Activated CD8-positive, alpha-beta T cell treated with anti-CD3 and anti-CD28 coated beads for 36 hours (primary cell): Measurements from ENCODE around the gene TRERF1. TPM values are rescaled to one million over a fixed set of nuclear protein-coding genes. Genes with fewer than 3 reads are reported as not detected.

ENCODE experiments used
- ATAC-seq: fragments of 200-7000 bp; cut with Tn5 transposase; one replicate; pipeline ENCODE4 v1.10.0; 2021; ENCODE audit warnings: mild to moderate bottlenecking, moderate library complexity
- CTCF ChIA-PET: fragments of 350-600 bp; sonication (Branson Sonifier 250); formaldehyde crosslinking; loops from one replicate; lab custom pipeline; 2021; ENCODE audit warnings: antibody characterized with exemption; lab: Charles Lee
- POLR2A ChIA-PET: fragments of 350-600 bp; sonication (Branson Sonifier 250); formaldehyde crosslinking; loops from one replicate; lab custom pipeline; 2021; ENCODE audit warnings: antibody characterized with exemption; lab: Charles Lee
- DNase-seq: peaks from one replicate; pipeline ENCODE4 v3.0.0-alpha.2; 2020
- H3K27ac Mint-ChIP-seq: one replicate; pipeline ENCODE4 v1.8.0; 2021; ENCODE audit warnings: mild to moderate bottlenecking, mixed read lengths
- H3K27me3 Mint-ChIP-seq: one replicate; pipeline ENCODE4 v1.8.0; 2021; ENCODE audit warnings: mixed read lengths
- H3K36me3 Mint-ChIP-seq: one replicate; pipeline ENCODE4 v1.8.0; 2021; ENCODE audit warnings: low read depth, mixed read lengths
- H3K4me1 Mint-ChIP-seq: one replicate; pipeline ENCODE4 v1.8.0; 2021; ENCODE audit warnings: low read depth, mixed read lengths
- H3K4me3 Mint-ChIP-seq: one replicate; pipeline ENCODE4 v1.8.0; 2021; ENCODE audit warnings: mild to moderate bottlenecking, moderate library complexity, mixed read lengths
- H3K9me3 Mint-ChIP-seq: one replicate; pipeline ENCODE4 v1.8.0; 2021; ENCODE audit warnings: mixed read lengths
- CTCF ChIP-seq: fragments of 200-600 bp; IDR thresholded peaks from one replicate; pipeline ENCODE4 v1.8.0; 2022; ENCODE audit warnings: antibody characterized with exemption, mild to moderate bottlenecking
- intact Hi-C: fragments of 100-400 bp; cut with micrococcal nuclease; formaldehyde crosslinking; loops from one replicate; pipeline ENCODE4 v1.10.0; 2022
- total RNA-seq, 2 experiments: library from RNA; stranded (reverse); gene quantifications; one replicate each; pipeline ENCODE4 v1.2.3, GENCODE V29; 2021

Gene TRERF1
- total RNA-seq, 2 experiments from 2014 or later = 6.5 to 6.9 TPM

GRCh38 chr6:42361036-42361435 is 90.7 kb downstream of the TRERF1 start:
- intact Hi-C loops = no loop called here
- Mint-ChIP-seq H3K4me1 (peaks cover 34% of the 10 kb centered on the region), H3K27me3 (no peaks in the 10 kb centered on the region), H3K4me3 (no peak overlapping the region), H3K9me3 (no peaks in the 10 kb centered on the region), H3K27ac (no peak overlapping the region), H3K36me3 (peaks cover 6% of the 10 kb centered on the region)
- POLR2A ChIA-PET = interaction anchor here (1.2 to 1.3 kb wide), 2 partner anchors 10 to 72 kb away, joined by 3 read pairs; no protein-coding TSS in a partner anchor
- no peak for ATAC-seq
- CTCF ChIA-PET = interaction anchor here (1.0 to 1.5 kb wide), 2 partner anchors 17 to 150 kb away, joined by 3 read pairs; no protein-coding TSS in a partner anchor
- TF ChIP-seq CTCF = no peak
- no peak for DNase-seq

GRCh38 chr6:42359021-42359420 is 92.7 kb downstream of the TRERF1 start:
- Mint-ChIP-seq H3K27ac (no peak overlapping the region), H3K27me3 (no peaks in the 10 kb centered on the region), H3K4me3 (no peak overlapping the region), H3K4me1 (peaks cover 23% of the 10 kb centered on the region), H3K36me3 (peaks cover 7% of the 10 kb centered on the region), H3K9me3 (no peaks in the 10 kb centered on the region)
- DNase-seq = no peak
- ChIA-PET POLR2A (interaction anchor here (0.9 to 3.2 kb wide), 3 partner anchors 9 to 20 kb away, joined by 4 to 16 read pairs (median 4); no protein-coding TSS in a partner anchor), CTCF (interaction anchor here (0.9 to 2.5 kb wide), 2 partner anchors 8 to 173 kb away, joined by 3 to 6 read pairs; no protein-coding TSS in a partner anchor)
- no peak for TF ChIP-seq CTCF
- no peak for ATAC-seq
- intact Hi-C loops = no loop called here

GRCh38 chr6:42355416-42355815 is 96.3 kb downstream of the TRERF1 start:
- TF ChIP-seq CTCF = no peak
- ATAC-seq (no peak), DNase-seq (no peak)
- intact Hi-C loops = no loop called here
- Mint-ChIP-seq H3K9me3 (no peaks in the 10 kb centered on the region), H3K27me3 (no peaks in the 10 kb centered on the region), H3K27ac (no peak overlapping the region), H3K4me3 (no peak overlapping the region), H3K36me3 (peaks cover 5% of the 10 kb centered on the region), H3K4me1 (peaks cover 23% of the 10 kb centered on the region)
- ChIA-PET POLR2A (interaction anchor here (1.1 to 3.5 kb wide), 2 partner anchors 9 to 13 kb away, joined by 4 to 15 read pairs; no protein-coding TSS in a partner anchor), CTCF (interaction anchor here (1.1 to 2.4 kb wide), 3 partner anchors 14 to 192 kb away, joined by 3 to 7 read pairs (median 3); no protein-coding TSS in a partner anchor)

DNA sequence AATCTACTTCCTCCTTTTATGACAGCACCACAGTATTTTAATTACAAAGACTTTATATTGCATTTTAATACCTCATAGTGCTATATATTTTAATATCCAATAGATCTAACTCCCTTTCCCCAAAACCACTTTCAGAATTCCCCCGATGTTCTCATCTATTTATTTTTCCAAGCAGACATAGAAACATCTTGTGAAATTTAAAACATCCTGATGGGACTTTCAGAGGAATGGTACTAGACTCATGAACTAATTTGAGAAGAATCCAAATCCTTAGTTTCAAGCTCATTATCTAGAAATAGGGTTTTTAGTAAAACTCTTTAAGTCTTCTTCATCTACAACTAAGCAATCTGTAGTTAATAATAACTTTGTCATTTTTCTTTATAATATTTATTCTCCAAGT is 97.0 kb downstream of the TRERF1 start:
- ChIA-PET POLR2A (no interaction called here), CTCF (interaction anchor here (1.1 to 2.4 kb wide), 2 partner anchors 49 to 193 kb away, joined by 3 to 7 read pairs; no protein-coding TSS in a partner anchor)
- H3K9me3 Mint-ChIP-seq = no peaks in the 10 kb centered on the region
- ATAC-seq = no peak
- intact Hi-C loops = no loop called here
- no peak for DNase-seq
- peaks cover 5% of the 10 kb centered on the region for H3K36me3 Mint-ChIP-seq
- H3K27ac Mint-ChIP-seq = no peak overlapping the region
- TF ChIP-seq CTCF = no peak
- H3K27me3 Mint-ChIP-seq = no peaks in the 10 kb centered on the region
- H3K4me1 Mint-ChIP-seq = peaks cover 23% of the 10 kb centered on the region
- no peak overlapping the region for H3K4me3 Mint-ChIP-seq

GRCh38 chr6:42352856-42353564 is 98.7 kb downstream of the TRERF1 start:
- H3K4me1 Mint-ChIP-seq = peaks cover 12% of the 10 kb centered on the region
- CTCF ChIA-PET = interaction anchor here (0.8 to 2.4 kb wide), 4 partner anchors 12 to 195 kb away, joined by 3 to 7 read pairs (median 4); no protein-coding TSS in a partner anchor
- no peak overlapping the region for H3K4me3 Mint-ChIP-seq
- intact Hi-C loops = no loop called here
- TF ChIP-seq CTCF = no peak
- DNase-seq (no peak), ATAC-seq (no peak)
- H3K27ac Mint-ChIP-seq = no peak overlapping the region
- POLR2A ChIA-PET = interaction anchor here (0.7 to 1.5 kb wide), 3 partner anchors 12 to 26 kb away, joined by 3 read pairs; no protein-coding TSS in a partner anchor
- H3K9me3 Mint-ChIP-seq = no peaks in the 10 kb centered on the region
- H3K27me3 Mint-ChIP-seq = no peaks in the 10 kb centered on the region
- H3K36me3 Mint-ChIP-seq = peaks cover 5% of the 10 kb centered on the region
